Liver (tissue), 9 donors: Measurements from ENCODE around the gene OR10G3. TPM values are rescaled to one million over a fixed set of nuclear protein-coding genes. Genes with fewer than 3 reads are reported as not detected.

Source experiments
- DNase-seq: peaks from one replicate; pipeline ENCODE4 v3.0.0-alpha.2; 2017; ENCODE audit warnings: low spot score
- H3K27ac ChIP-seq, 2 donors: one replicate each; pipeline ENCODE4 v1.7.0; 2013; ENCODE audit warnings: inconsistent platforms in 2 of 2, low read length in 2 of 2, control low read depth in 1 of 2, low read depth in 1 of 2, mild to moderate bottlenecking in 1 of 2
- H3K27me3 ChIP-seq, 4 donors: one replicate each; pipeline versions ENCODE4 v1.6.1 to v1.7.0; 2013; ENCODE audit warnings: low read length in 3 of 4, inconsistent platforms in 1 of 4, mild to moderate bottlenecking in 1 of 4, moderate library complexity in 1 of 4; ENCODE audit not compliant: control insufficient read depth in 4 of 4, insufficient read depth in 4 of 4
- H3K36me3 ChIP-seq, 4 donors: one replicate each; pipeline versions ENCODE4 v1.6.1 to v1.7.0; 2013; ENCODE audit warnings: low read length in 3 of 4, mild to moderate bottlenecking in 3 of 4, low read depth in 1 of 4, moderate library complexity in 1 of 4; ENCODE audit not compliant: control insufficient read depth in 4 of 4, insufficient read depth in 3 of 4
- H3K4me1 ChIP-seq, 4 donors: one replicate each; pipeline versions ENCODE4 v1.6.1 to v1.7.0; 2013; ENCODE audit warnings: low read length in 3 of 4, mild to moderate bottlenecking in 3 of 4, moderate library complexity in 1 of 4; ENCODE audit not compliant: control insufficient read depth in 4 of 4, insufficient read depth in 4 of 4
- H3K4me3 ChIP-seq, 3 donors: one replicate each; pipeline versions ENCODE4 v1.6.1 to v1.7.0; 2013; ENCODE audit warnings: low read length in 3 of 3, control low read depth in 1 of 3, low read depth in 1 of 3, mild to moderate bottlenecking in 1 of 3
- H3K9ac ChIP-seq, 2 donors: one replicate each; pipeline ENCODE4 v1.7.0; 2013; ENCODE audit warnings: low read length in 2 of 2, mild to moderate bottlenecking in 2 of 2, moderate library complexity in 2 of 2, control low read depth in 1 of 2, low read depth in 1 of 2
- H3K9me3 ChIP-seq, 4 donors: one replicate each; pipeline versions ENCODE4 v1.6.1 to v1.7.0; 2013; ENCODE audit warnings: low read length in 3 of 4; ENCODE audit not compliant: control insufficient read depth in 4 of 4
- CTCF ChIP-seq: fragments of 150-350 bp; IDR thresholded peaks from 2 replicates; pipeline ENCODE4 v1.5.1; 2017; ENCODE audit warnings: improper control_type of control experiment, low read depth, low read length; ENCODE audit not compliant: missing input control
- EGR1 ChIP-seq, 2 donors: IDR thresholded peaks; 2 replicates each; pipeline ENCODE4 v1.6.1; 2016 to 2018; ENCODE audit warnings: antibody characterized with exemption in 2 of 2, low read depth in 2 of 2
- GABPA ChIP-seq, 2 donors: IDR thresholded peaks in 1 of 2; conservative IDR thresholded peaks in 1 of 2; 2 replicates each; pipeline ENCODE4 v1.6.1; 2016; ENCODE audit warnings: antibody characterized with exemption in 2 of 2, mild to moderate bottlenecking in 1 of 2, moderate library complexity in 1 of 2
- HNF4A ChIP-seq, 2 donors: conservative IDR thresholded peaks; 2 replicates each; pipeline ENCODE4 v1.6.1; 2016; ENCODE audit warnings: antibody characterized with exemption in 2 of 2, mild to moderate bottlenecking in 2 of 2
- HNF4G ChIP-seq: IDR thresholded peaks from 2 replicates; pipeline ENCODE4 v1.6.1; 2016; ENCODE audit warnings: antibody characterized with exemption
- RAD21 ChIP-seq, 2 donors: IDR thresholded peaks; 2 replicates each; pipeline ENCODE4 v1.6.1; 2016; ENCODE audit warnings: antibody characterized with exemption in 2 of 2, mild to moderate bottlenecking in 2 of 2
- REST ChIP-seq: IDR thresholded peaks from 2 replicates; pipeline ENCODE4 v1.6.1; 2016; ENCODE audit warnings: antibody characterized with exemption, mild to moderate bottlenecking
- RXRA ChIP-seq, 2 donors: IDR thresholded peaks; 2 replicates each; pipeline ENCODE4 v1.6.1; 2017 to 2018; ENCODE audit warnings: antibody characterized with exemption in 2 of 2, mild to moderate bottlenecking in 1 of 2
- SP1 ChIP-seq: IDR thresholded peaks from 2 replicates; pipeline ENCODE4 v1.6.1; 2018; ENCODE audit warnings: antibody characterized with exemption, mild to moderate bottlenecking
- TAF1 ChIP-seq: conservative IDR thresholded peaks from 2 replicates; pipeline ENCODE4 v1.6.1; 2016; ENCODE audit warnings: antibody characterized with exemption, mild to moderate bottlenecking
- YY1 ChIP-seq: IDR thresholded peaks from 2 replicates; pipeline ENCODE4 v1.6.1; 2016; ENCODE audit warnings: antibody characterized with exemption, mild to moderate bottlenecking
- ZBTB33 ChIP-seq: IDR thresholded peaks from 2 replicates; pipeline ENCODE4 v1.6.1; 2016; ENCODE audit warnings: antibody characterized with exemption
- WGBS: extraction: QIAGEN DNeasy Blood & Tissue Kit; methylation state at CpG from one replicate; pipeline ENCODE4 v1.1.7; 2013; 5-methylcytosine and 5-hydroxymethylcytosine counted together
- polyA plus RNA-seq, 2 donors: library from polyadenylated mRNA; stranded (reverse) in 1 of 2; unstranded in 1 of 2; fragments of 200-250 nt in 1 of 2; fragments of >200 nt in 1 of 2; fragmentation: Nextera tagmentation in 1 of 2; extraction: Ambion mirVana in 1 of 2; gene quantifications; one replicate each; pipeline versions ENCODE4 v1.2.1 to v1.2.3, GENCODE V29; 2013 to 2015
- total RNA-seq, 2 donors: library from RNA; depleted of rRNA; stranded (reverse); fragments of >200 nt; gene quantifications; one replicate each; pipeline ENCODE4 v1.2.3, GENCODE V29; 2014
- donor health status: healthy.
- donor health status: healthy.
- donor health status: healthy.
- donor health status: healthy.
- donor health status: healthy.

Gene OR10G3
- total and polyA plus RNA-seq, 4 donors: not detected

- peak; percentile 31 for TF ChIP-seq SP1
- TF ChIP-seq RXRA (IDR thresholded peaks at IDR 0.05): peak; percentile 48 to 78
- no peak for TF ChIP-seq HNF4G
- no peaks in the 10 kb centered on the region for H3K9me3 ChIP-seq
- no peaks in the 10 kb centered on the region for H3K27me3 ChIP-seq
- no peak for DNase-seq
- no peak overlapping the region for H3K9ac ChIP-seq
- no peak overlapping the region for H3K4me3 ChIP-seq
- H3K4me1 ChIP-seq: no peaks in the 10 kb centered on the region
- no peaks in the 10 kb centered on the region for H3K36me3 ChIP-seq
- WGBS: 80% methylated on average over 1 of the region's 1 CpG
- no peak overlapping the region for H3K27ac ChIP-seq
Measured at GRCh38 chr14:21520767-21521166, 59.1 kb downstream of the OR10G3 start.

GRCh38 chr14:21518725-21519124 lies 61.2 kb downstream of the OR10G3 start:
- Histone ChIP-seq H3K9ac (no peak overlapping the region), H3K9me3 (no peaks in the 10 kb centered on the region), H3K27ac (no peak overlapping the region), H3K4me1 (no peaks in the 10 kb centered on the region), H3K27me3 (no peaks in the 10 kb centered on the region), H3K4me3 (no peak overlapping the region), H3K36me3 (no peaks in the 10 kb centered on the region)
- DNase-seq: no peak
- WGBS: 88% methylated on average over 2 of the region's 2 CpGs
- TF ChIP-seq EGR1 (IDR thresholded peaks at IDR 0.05; ENCODE audit: low read depth in 2 of 2) (no peak), HNF4A (conservative IDR thresholded peaks at IDR 0.05) (no peak), ZBTB33 (no peak), SP1 (no peak), YY1 (no peak), RAD21 (IDR thresholded peaks at IDR 0.05) (no peak), TAF1 (no peak), HNF4G (no peak), CTCF (no peak), GABPA (IDR thresholded peaks at IDR 0.05 in 1 of 2, conservative IDR thresholded peaks at IDR 0.05 in 1 of 2) (no peak), REST (no peak)

Other genes starting within 250 kb of the OR10G3 start
- gene SUPT16H, start 196.1 kb downstream of the OR10G3 start, total RNA-seq: 10 to 100 TPM; 27.9 to 51.6 TPM
- gene SUPT16H, start 196.1 kb downstream of the OR10G3 start, polyA plus RNA-seq: 10 to 100 TPM; 18.6 to 19.8 TPM
- gene CHD8, start 124.0 kb downstream of the OR10G3 start, total RNA-seq: 10 to 100 TPM; 27.3 to 29.5 TPM
- 10 to 100 TPM in 1 of 2 donors, 1 to 10 TPM in 1; 9.6 to 11.1 TPM for gene CHD8, start 124.0 kb downstream of the OR10G3 start, polyA plus RNA-seq
- 10 to 100 TPM; 14.2 to 60.9 TPM for gene RAB2B, start 103.1 kb downstream of the OR10G3 start, total RNA-seq
- gene RAB2B, start 103.1 kb downstream of the OR10G3 start, polyA plus RNA-seq: 1 to 10 TPM; 4.2 to 6.6 TPM
- 10 to 100 TPM; 18.3 to 22.4 TPM for gene TOX4, start 102.9 kb downstream of the OR10G3 start, total RNA-seq
- gene TOX4, start 102.9 kb downstream of the OR10G3 start, polyA plus RNA-seq: 10 to 100 TPM; 16.9 to 29.8 TPM
- 10 to 100 TPM; 26.0 to 50.8 TPM for gene METTL3, start 68.7 kb downstream of the OR10G3 start, total RNA-seq
- 10 to 100 TPM; 10.5 to 23.8 TPM for gene METTL3, start 68.7 kb downstream of the OR10G3 start, polyA plus RNA-seq
- 1 to 10 TPM in 1 of 2 donors, under 1 TPM in 1; 0.92 to 2.9 TPM for gene SALL2, start 53.7 kb downstream of the OR10G3 start, total RNA-seq
- under 1 TPM; 0.49 to 0.63 TPM for gene SALL2, start 53.7 kb downstream of the OR10G3 start, polyA plus RNA-seq
- not detected for gene OR10G2, start 54.9 kb upstream of the OR10G3 start, total RNA-seq
- not detected for gene OR10G2, start 54.9 kb upstream of the OR10G3 start, polyA plus RNA-seq
- gene OR4E2, start 73.8 kb upstream of the OR10G3 start, total RNA-seq: not detected
- gene OR4E2, start 73.8 kb upstream of the OR10G3 start, polyA plus RNA-seq: not detected
- not detected for gene OR4E1, start 93.7 kb upstream of the OR10G3 start, total RNA-seq
- gene OR4E1, start 93.7 kb upstream of the OR10G3 start, polyA plus RNA-seq: not detected